Gastroesophageal sphincter (tissue), 4 donors: ENCODE measurements around the gene HLX. TPM values are rescaled to one million over a fixed set of nuclear protein-coding genes. Genes with fewer than 3 reads are reported as not detected.

Experiments used
- ATAC-seq: fragments of 150-250 bp; one replicate; pipeline ENCODE4 v1.9.1; 2016; ENCODE audit warnings: mild to moderate bottlenecking, moderate library complexity
- H3K27ac ChIP-seq, 4 donors: fragments of 200-600 bp; sonication (generic) in 3 of 4; 1 replicate in 3 of 4; 2 replicates in 1 of 4; pipeline ENCODE4 v1.5.1; 2016 to 2019
- H3K27me3 ChIP-seq: fragments of 200-600 bp; sonication (generic); one replicate; pipeline ENCODE4 v1.5.1; 2019
- H3K36me3 ChIP-seq, 2 donors: fragments of 200-600 bp; sonication (generic); one replicate each; pipeline ENCODE4 v1.5.1; 2019; ENCODE audit warnings: control low read depth in 1 of 2
- H3K4me1 ChIP-seq, 3 donors: fragments of 200-600 bp; sonication (generic); 1 replicate in 2 of 3; 2 replicates in 1 of 3; pipeline ENCODE4 v1.5.1; 2016 to 2019; ENCODE audit warnings: control low read depth in 2 of 3
- H3K4me3 ChIP-seq, 2 donors: fragments of 200-600 bp; sonication (generic); one replicate each; pipeline ENCODE4 v1.5.1; 2019; ENCODE audit warnings: mild to moderate bottlenecking in 1 of 2, moderate library complexity in 1 of 2
- H3K9me3 ChIP-seq, 3 donors: fragments of 200-600 bp; sonication (generic); one replicate each; pipeline ENCODE4 v1.5.1; 2017 to 2019; ENCODE audit warnings: control low read depth in 2 of 3
- CTCF ChIP-seq, 4 experiments: fragments of 200-600 bp in 2 of 4; fragments of 450-650 bp in 2 of 4; sonication (generic) in 1 of 4; IDR thresholded peaks; one replicate each; pipeline ENCODE4 v1.5.1; 2017 to 2019; ENCODE audit warnings: antibody characterized with exemption in 4 of 4, mild to moderate bottlenecking in 2 of 4, moderate library complexity in 2 of 4
- EP300 ChIP-seq: sonication (generic); formaldehyde crosslinking; IDR thresholded peaks from one replicate; pipeline ENCODE4 v1.6.1; 2017; ENCODE audit warnings: antibody characterized with exemption, mild to moderate bottlenecking
- POLR2A ChIP-seq, 2 donors: fragments of 450-650 bp; IDR thresholded peaks; one replicate each; pipeline ENCODE4 v1.6.1; 2017; ENCODE audit warnings: antibody characterized with exemption in 2 of 2, mild to moderate bottlenecking in 2 of 2, moderate library complexity in 1 of 2
- POLR2AphosphoS5 ChIP-seq: sonication (generic); formaldehyde crosslinking; IDR thresholded peaks from one replicate; pipeline ENCODE4 v1.6.1; 2017; ENCODE audit warnings: antibody characterized with exemption
- WGBS, 2 donors: methylation state at CpG; one replicate each; pipeline ENCODE4 v1.1.5; 2018; ENCODE audit warnings: low coverage in 1 of 2; 5-methylcytosine and 5-hydroxymethylcytosine counted together
- total RNA-seq, 4 donors: library from RNA; depleted of rRNA; stranded (reverse); fragments of >200 nt; gene quantifications; one replicate each; pipeline ENCODE4 v1.1.0, GENCODE V29; 2016

Gene HLX
- total RNA-seq, 4 donors from 2014 or later: 7.1 to 18.1 (median 13.5) TPM

GRCh38 chr1:220917535-220918209 lies 38.4 kb downstream of the HLX start:
- TF ChIP-seq POLR2A (IDR thresholded peaks at IDR 0.05) (no peak), POLR2AphosphoS5 (no peak), CTCF (IDR thresholded peaks at IDR 0.05) (no peak), EP300 (no peak)
- Histone ChIP-seq H3K4me3 (no peak overlapping the region), H3K36me3 (no peaks in the 10 kb centered on the region), H3K27me3 (peaks cover 4% of the 10 kb centered on the region), H3K27ac (no peak overlapping the region), H3K9me3 (no peaks in the 10 kb centered on the region), H3K4me1 (peaks cover 0 to 12% (median 0%) of the 10 kb centered on the region in 3 donors)
- ATAC-seq: no peak
- 65 to 74% methylated on average over 2 of the region's 2 CpGs for WGBS, 2 donors

GRCh38 chr1:220918285-220918951 lies 39.2 kb downstream of the HLX start:
- no peak for ATAC-seq
- peaks cover 0 to 12% (median 0%) of the 10 kb centered on the region in 3 donors for H3K4me1 ChIP-seq
- no peaks in the 10 kb centered on the region for H3K9me3 ChIP-seq
- peaks cover 4% of the 10 kb centered on the region for H3K27me3 ChIP-seq
- no peaks in the 10 kb centered on the region for H3K36me3 ChIP-seq
- WGBS, 2 donors: 56% methylated on average over 1 of the region's 1 CpG; no CpG with 5 or more reads in 1 of the 2 donors
- no peak overlapping the region for H3K4me3 ChIP-seq
- TF ChIP-seq POLR2AphosphoS5: no peak
- no peak for TF ChIP-seq CTCF (IDR thresholded peaks at IDR 0.05)
- TF ChIP-seq POLR2A (IDR thresholded peaks at IDR 0.05): no peak
- no peak for TF ChIP-seq EP300
- H3K27ac ChIP-seq: no peak overlapping the region

- no peaks in the 10 kb centered on the region for H3K9me3 ChIP-seq
- peaks cover 0 to 12% (median 0%) of the 10 kb centered on the region in 3 donors for H3K4me1 ChIP-seq
- no peaks in the 10 kb centered on the region for H3K27me3 ChIP-seq
- no peak overlapping the region for H3K27ac ChIP-seq
- H3K4me3 ChIP-seq: no peak overlapping the region
- no peak for TF ChIP-seq POLR2A (IDR thresholded peaks at IDR 0.05)
- H3K36me3 ChIP-seq: no peaks in the 10 kb centered on the region
- 78 to 81% methylated on average over 2 of the region's 2 CpGs for WGBS, 2 donors
- no peak for ATAC-seq
Observed at GRCh38 chr1:220920967-220921366, 41.7 kb downstream of the HLX start.

GRCh38 chr1:220921498-220921897 lies 42.3 kb downstream of the HLX start:
- WGBS, 2 donors: 86 to 94% methylated on average over 2 of the region's 2 CpGs
- Histone ChIP-seq H3K4me1 (peaks cover 0 to 12% (median 0%) of the 10 kb centered on the region in 3 donors), H3K36me3 (no peaks in the 10 kb centered on the region), H3K27ac (no peak overlapping the region), H3K27me3 (no peaks in the 10 kb centered on the region), H3K4me3 (no peak overlapping the region), H3K9me3 (no peaks in the 10 kb centered on the region)
- no peak for ATAC-seq
- no peak for TF ChIP-seq POLR2AphosphoS5
- TF ChIP-seq CTCF (IDR thresholded peaks at IDR 0.05): no peak
- TF ChIP-seq POLR2A (IDR thresholded peaks at IDR 0.05): no peak

- Histone ChIP-seq H3K27ac (no peak overlapping the region), H3K9me3 (no peaks in the 10 kb centered on the region), H3K4me3 (no peak overlapping the region), H3K4me1 (peaks cover 0 to 8% (median 0%) of the 10 kb centered on the region in 3 donors), H3K27me3 (no peaks in the 10 kb centered on the region), H3K36me3 (no peaks in the 10 kb centered on the region)
- WGBS, 2 donors: 63 to 82% methylated on average over 1 to 8 of the region's 8 CpGs
- no peak for TF ChIP-seq CTCF (IDR thresholded peaks at IDR 0.05)
- no peak for TF ChIP-seq EP300
- no peak for TF ChIP-seq POLR2AphosphoS5
- no peak for TF ChIP-seq POLR2A (IDR thresholded peaks at IDR 0.05)
- no peak for ATAC-seq
Observed at GRCh38 chr1:220921971-220922635, 42.9 kb downstream of the HLX start.
